Activated CD4-positive, alpha-beta memory T cell treated with anti-CD3 and anti-CD28 coated beads, Interleukin-2, amount 10 ng/mL, durations not matched to agents 7 days and 5 days (primary cell): ENCODE measurements around the gene TBC1D5. TPM values are rescaled to one million over a fixed set of nuclear protein-coding genes. Genes with fewer than 3 reads are reported as not detected.

Experiments
- CTCF ChIA-PET: fragments of 350-600 bp; sonication (Branson Sonifier 250); formaldehyde crosslinking; loops from one replicate; lab custom pipeline; 2021; ENCODE audit warnings: antibody characterized with exemption, inconsistent platforms; lab: Charles Lee
- POLR2A ChIA-PET: fragments of 350-600 bp; sonication (Branson Sonifier 250); formaldehyde crosslinking; loops from one replicate; lab custom pipeline; 2021; ENCODE audit warnings: antibody characterized with exemption; lab: Charles Lee
- DNase-seq: peaks from one replicate; pipeline ENCODE4 v3.0.0-alpha.2; 2020
- H3K27ac Mint-ChIP-seq: one replicate; pipeline ENCODE4 v1.8.0; 2021; ENCODE audit warnings: mild to moderate bottlenecking, mixed read lengths
- H3K27me3 Mint-ChIP-seq: one replicate; pipeline ENCODE4 v1.8.0; 2021; ENCODE audit warnings: mixed read lengths
- H3K36me3 Mint-ChIP-seq: one replicate; pipeline ENCODE4 v1.8.0; 2021; ENCODE audit warnings: low read depth, mixed read lengths
- H3K4me1 Mint-ChIP-seq: one replicate; pipeline ENCODE4 v1.8.0; 2021; ENCODE audit warnings: mixed read lengths
- H3K4me3 Mint-ChIP-seq: one replicate; pipeline ENCODE4 v1.8.0; 2021; ENCODE audit warnings: mild to moderate bottlenecking, mixed read lengths
- H3K9me3 Mint-ChIP-seq: one replicate; pipeline ENCODE4 v1.8.0; 2021; ENCODE audit warnings: mixed read lengths
- total RNA-seq, 2 experiments: library from RNA; stranded (reverse); gene quantifications; one replicate each; pipeline ENCODE4 v1.2.3, GENCODE V29; 2021

The TBC1D5 gene
- total RNA-seq, 2 experiments from 2014 or later: 49.9 to 50.8 TPM

- no peaks in the 10 kb centered on the region for H3K9me3 Mint-ChIP-seq
- CTCF ChIA-PET: no interaction called here
- H3K27ac Mint-ChIP-seq: no peak overlapping the region
- DNase-seq: no peak
- H3K36me3 Mint-ChIP-seq: no peaks in the 10 kb centered on the region
- H3K27me3 Mint-ChIP-seq: no peaks in the 10 kb centered on the region
- H3K4me3 Mint-ChIP-seq: no peak overlapping the region
- H3K4me1 Mint-ChIP-seq: no peaks in the 10 kb centered on the region
- POLR2A ChIA-PET: no interaction called here
Measured at GRCh38 chr3:17333893-17334292, 408.5 kb downstream of the TBC1D5 start.

GRCh38 chr3:17333446-17333845, 409.0 kb downstream of the TBC1D5 start:
- Mint-ChIP-seq H3K4me3 (no peak overlapping the region), H3K9me3 (no peaks in the 10 kb centered on the region), H3K27ac (no peak overlapping the region), H3K4me1 (no peaks in the 10 kb centered on the region), H3K36me3 (no peaks in the 10 kb centered on the region), H3K27me3 (no peaks in the 10 kb centered on the region)
- POLR2A ChIA-PET: no interaction called here
- CTCF ChIA-PET: no interaction called here
- DNase-seq: no peak

GRCh38 chr3:17330660-17331059, 411.8 kb downstream of the TBC1D5 start:
- Mint-ChIP-seq H3K27me3 (no peaks in the 10 kb centered on the region), H3K4me1 (no peaks in the 10 kb centered on the region), H3K4me3 (no peak overlapping the region), H3K36me3 (no peaks in the 10 kb centered on the region), H3K9me3 (no peaks in the 10 kb centered on the region), H3K27ac (no peak overlapping the region)
- ChIA-PET POLR2A (no interaction called here), CTCF (no interaction called here)
- DNase-seq: no peak

GRCh38 chr3:17329927-17330326, 412.5 kb downstream of the TBC1D5 start:
- ChIA-PET POLR2A (no interaction called here), CTCF (no interaction called here)
- Mint-ChIP-seq H3K36me3 (no peaks in the 10 kb centered on the region), H3K27me3 (no peaks in the 10 kb centered on the region), H3K9me3 (no peaks in the 10 kb centered on the region), H3K4me1 (no peaks in the 10 kb centered on the region), H3K4me3 (no peak overlapping the region), H3K27ac (no peak overlapping the region)
- no peak for DNase-seq

GRCh38 chr3:17322106-17322793, 420.2 kb downstream of the TBC1D5 start:
- Mint-ChIP-seq H3K36me3 (peaks cover 4% of the 10 kb centered on the region), H3K4me1 (peaks cover 21% of the 10 kb centered on the region), H3K4me3 (no peak overlapping the region), H3K27me3 (no peaks in the 10 kb centered on the region), H3K9me3 (no peaks in the 10 kb centered on the region), H3K27ac (peak overlapping the region; percentile 56)
- CTCF ChIA-PET: interaction anchor here (0.5 to 0.6 kb wide), 2 partner anchors 482 to 1101 kb away, joined by 3 to 4 read pairs; no protein-coding TSS in a partner anchor
- POLR2A ChIA-PET: no interaction called here
- DNase-seq: no peak

GRCh38 chr3:17320266-17320665, 422.2 kb downstream of the TBC1D5 start:
- no peaks in the 10 kb centered on the region for H3K9me3 Mint-ChIP-seq
- no peak overlapping the region for H3K27ac Mint-ChIP-seq
- POLR2A ChIA-PET: no interaction called here
- H3K36me3 Mint-ChIP-seq: peaks cover 7% of the 10 kb centered on the region
- H3K4me1 Mint-ChIP-seq: peaks cover 21% of the 10 kb centered on the region
- CTCF ChIA-PET: no interaction called here
- DNase-seq: no peak
- H3K27me3 Mint-ChIP-seq: no peaks in the 10 kb centered on the region
- no peak overlapping the region for H3K4me3 Mint-ChIP-seq

GRCh38 chr3:17315897-17316296, 426.5 kb downstream of the TBC1D5 start:
- ChIA-PET POLR2A (no interaction called here), CTCF (no interaction called here)
- H3K4me1 Mint-ChIP-seq: no peaks in the 10 kb centered on the region
- H3K9me3 Mint-ChIP-seq: no peaks in the 10 kb centered on the region
- H3K4me3 Mint-ChIP-seq: no peak overlapping the region
- no peak for DNase-seq
- no peaks in the 10 kb centered on the region for H3K27me3 Mint-ChIP-seq
- peaks cover 7% of the 10 kb centered on the region for H3K36me3 Mint-ChIP-seq
- H3K27ac Mint-ChIP-seq: no peak overlapping the region

GRCh38 chr3:17314171-17314570, 428.3 kb downstream of the TBC1D5 start:
- Mint-ChIP-seq H3K27me3 (no peaks in the 10 kb centered on the region), H3K9me3 (no peaks in the 10 kb centered on the region), H3K36me3 (peaks cover 7% of the 10 kb centered on the region), H3K27ac (no peak overlapping the region), H3K4me3 (no peak overlapping the region), H3K4me1 (no peaks in the 10 kb centered on the region)
- ChIA-PET POLR2A (no interaction called here), CTCF (interaction anchor here (1.9 kb wide), 1 partner anchor 13 kb away, joined by 4 read pairs; no protein-coding TSS in a partner anchor)
- no peak for DNase-seq

- ChIA-PET POLR2A (no interaction called here), CTCF (interaction anchor here (1.9 kb wide), 1 partner anchor 13 kb away, joined by 4 read pairs; no protein-coding TSS in a partner anchor)
- Mint-ChIP-seq H3K27me3 (no peaks in the 10 kb centered on the region), H3K4me1 (no peaks in the 10 kb centered on the region), H3K27ac (no peak overlapping the region), H3K9me3 (no peaks in the 10 kb centered on the region), H3K36me3 (peaks cover 4% of the 10 kb centered on the region), H3K4me3 (no peak overlapping the region)
- no peak for DNase-seq
Measured at GRCh38 chr3:17313746-17314145, 428.7 kb downstream of the TBC1D5 start.

- Mint-ChIP-seq H3K36me3 (no peaks in the 10 kb centered on the region), H3K4me1 (no peaks in the 10 kb centered on the region), H3K27ac (no peak overlapping the region), H3K9me3 (no peaks in the 10 kb centered on the region), H3K27me3 (no peaks in the 10 kb centered on the region), H3K4me3 (no peak overlapping the region)
- no peak for DNase-seq
- POLR2A ChIA-PET: no interaction called here
- CTCF ChIA-PET: no interaction called here
Measured at GRCh38 chr3:17310983-17311382, 431.4 kb downstream of the TBC1D5 start.

- H3K9me3 Mint-ChIP-seq: no peaks in the 10 kb centered on the region
- ChIA-PET POLR2A (no interaction called here), CTCF (no interaction called here)
- DNase-seq: no peak
- no peak overlapping the region for H3K4me3 Mint-ChIP-seq
- H3K4me1 Mint-ChIP-seq: no peaks in the 10 kb centered on the region
- no peak overlapping the region for H3K27ac Mint-ChIP-seq
- no peaks in the 10 kb centered on the region for H3K27me3 Mint-ChIP-seq
- no peaks in the 10 kb centered on the region for H3K36me3 Mint-ChIP-seq
Measured at GRCh38 chr3:17307887-17308286, 434.5 kb downstream of the TBC1D5 start.

- Mint-ChIP-seq H3K9me3 (no peaks in the 10 kb centered on the region), H3K27ac (no peak overlapping the region), H3K27me3 (no peaks in the 10 kb centered on the region), H3K36me3 (no peaks in the 10 kb centered on the region), H3K4me1 (no peaks in the 10 kb centered on the region), H3K4me3 (no peak overlapping the region)
- ChIA-PET POLR2A (no interaction called here), CTCF (no interaction called here)
- DNase-seq: no peak
Measured at GRCh38 chr3:17307482-17307881, 434.9 kb downstream of the TBC1D5 start.

- H3K27me3 Mint-ChIP-seq: no peaks in the 10 kb centered on the region
- DNase-seq: no peak
- no peaks in the 10 kb centered on the region for H3K36me3 Mint-ChIP-seq
- ChIA-PET CTCF (no interaction called here), POLR2A (no interaction called here)
- H3K9me3 Mint-ChIP-seq: no peaks in the 10 kb centered on the region
- H3K4me3 Mint-ChIP-seq: no peak overlapping the region
- H3K27ac Mint-ChIP-seq: no peak overlapping the region
- H3K4me1 Mint-ChIP-seq: peaks cover 6% of the 10 kb centered on the region
Measured at GRCh38 chr3:17304969-17305368, 437.5 kb downstream of the TBC1D5 start.

- CTCF ChIA-PET: interaction anchor here (0.9 to 1.0 kb wide), 2 partner anchors 9 to 111 kb away, joined by 3 to 7 read pairs; no protein-coding TSS in a partner anchor
- no peak overlapping the region for H3K27ac Mint-ChIP-seq
Measured at GRCh38 chr3:17302774-17303173, 439.7 kb downstream of the TBC1D5 start.

More at GRCh38 chr3:17302774-17303173, 439.7 kb downstream of the TBC1D5 start:
- H3K4me3 Mint-ChIP-seq: no peak overlapping the region
- no peak for DNase-seq
- no peaks in the 10 kb centered on the region for H3K9me3 Mint-ChIP-seq
- H3K36me3 Mint-ChIP-seq: peaks cover 4% of the 10 kb centered on the region
- no peaks in the 10 kb centered on the region for H3K27me3 Mint-ChIP-seq
- POLR2A ChIA-PET: no interaction called here
- peaks cover 6% of the 10 kb centered on the region for H3K4me1 Mint-ChIP-seq
